Tibial nerve (tissue), 4 donors: ENCODE measurements around the gene WWTR1. TPM values are rescaled to one million over a fixed set of nuclear protein-coding genes. Genes with fewer than 3 reads are reported as not detected.

ENCODE experiments used
- DNase-seq, 2 donors: peaks; one replicate each; pipeline ENCODE4 v3.0.0-alpha.2; 2019; ENCODE audit warnings: low spot score in 2 of 2
- H3K27ac ChIP-seq, 4 donors: fragments of 200-600 bp; sonication (generic) in 3 of 4; one replicate each; pipeline ENCODE4 v1.5.1; 2017 to 2019; ENCODE audit warnings: mild to moderate bottlenecking in 1 of 4
- H3K27me3 ChIP-seq, 2 donors: fragments of 200-600 bp; sonication (generic) in 1 of 2; one replicate each; pipeline versions ENCODE4 v1.5.1 to v1.6.0; 2017 to 2019
- H3K36me3 ChIP-seq, 3 donors: fragments of 200-600 bp; sonication (generic); one replicate each; pipeline ENCODE4 v1.5.1; 2018 to 2019
- H3K4me1 ChIP-seq, 4 donors: fragments of 200-600 bp; sonication (generic) in 3 of 4; one replicate each; pipeline ENCODE4 v1.5.1; 2017 to 2019
- H3K4me3 ChIP-seq, 4 donors: fragments of 200-600 bp; sonication (generic) in 3 of 4; one replicate each; pipeline ENCODE4 v1.5.1; 2017 to 2019; ENCODE audit warnings: mild to moderate bottlenecking in 1 of 4, moderate library complexity in 1 of 4
- H3K9me3 ChIP-seq, 4 donors: fragments of 200-600 bp; sonication (generic) in 3 of 4; one replicate each; pipeline ENCODE4 v1.5.1; 2017 to 2019
- EP300 ChIP-seq, 2 donors: sonication (generic); formaldehyde crosslinking; IDR thresholded peaks; one replicate each; pipeline ENCODE4 v1.6.1; 2017; ENCODE audit warnings: antibody characterized with exemption in 2 of 2, mild to moderate bottlenecking in 1 of 2
- POLR2A ChIP-seq, 2 donors: fragments of 450-650 bp; IDR thresholded peaks; one replicate each; pipeline ENCODE4 v1.6.1; 2017; ENCODE audit warnings: antibody characterized with exemption in 2 of 2, mild to moderate bottlenecking in 2 of 2, moderate library complexity in 2 of 2
- WGBS, 2 donors: methylation state at CpG; one replicate each; pipeline ENCODE4 v1.1.5; 2018; 5-methylcytosine and 5-hydroxymethylcytosine counted together
- total RNA-seq, 4 donors: library from RNA; depleted of rRNA; stranded (reverse); fragments of >200 nt; gene quantifications; one replicate each; pipeline ENCODE4 v1.1.0, GENCODE V29; 2016
- TF ChIP-seq, protein P1 (sequence below), 5 experiments: fragments of 200-600 bp in 3 of 5; fragments of 450-650 bp in 2 of 5; sonication (generic) in 3 of 5; IDR thresholded peaks; one replicate each; pipeline ENCODE4 v1.5.1; 2016 to 2019; ENCODE audit warnings: antibody characterized with exemption in 5 of 5, mild to moderate bottlenecking in 3 of 5, moderate library complexity in 2 of 5

Gene WWTR1
- total RNA-seq, 4 donors from 2014 or later = 86.5 to 130 (median 113) TPM

DNA sequence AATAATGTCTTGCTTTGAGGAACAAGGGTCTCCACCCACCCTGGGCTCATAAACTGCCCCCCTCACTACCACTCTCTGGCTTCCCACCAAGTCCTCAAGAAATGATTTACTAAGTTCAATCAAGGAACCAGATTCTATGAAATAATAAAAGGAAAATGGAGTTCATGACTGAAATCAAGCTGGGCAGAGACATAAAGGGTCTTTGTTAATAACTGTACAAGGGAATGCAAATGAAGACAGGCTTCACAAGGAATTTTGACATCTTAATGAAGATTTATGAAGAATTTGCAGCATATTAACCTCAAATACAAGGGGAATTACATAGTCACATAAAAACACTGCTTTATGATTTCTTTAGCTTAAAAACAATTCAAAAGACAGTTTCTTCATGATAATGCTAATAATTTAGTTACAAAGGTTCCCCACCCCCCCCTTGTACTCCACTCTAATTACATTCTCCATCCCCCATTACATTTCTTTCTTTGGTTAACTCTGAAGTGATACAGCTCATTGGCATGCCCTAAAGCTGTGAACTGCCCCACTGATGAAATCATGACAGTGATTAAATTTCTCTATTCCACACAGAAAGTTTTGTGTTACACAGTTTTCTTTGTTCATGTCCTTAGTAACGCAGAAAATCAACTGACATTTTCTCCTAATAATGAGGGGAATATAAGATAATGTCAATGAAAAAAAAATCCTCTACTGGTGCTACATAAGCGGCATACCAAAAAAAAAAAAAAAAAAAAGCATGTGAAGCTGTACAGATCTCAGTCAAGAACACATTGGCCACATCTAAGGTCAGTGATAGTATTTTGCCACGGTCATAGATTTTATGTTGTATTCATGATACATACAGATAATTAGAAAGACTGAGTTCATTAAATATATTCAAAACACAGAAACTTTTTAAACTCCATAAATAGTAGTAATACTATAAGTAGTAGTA, 54.4 kb downstream of the WWTR1 start:
- Histone ChIP-seq H3K4me3 (peak overlapping the region in 1 of 4 donors; percentile 1), H3K27me3 (no peaks in the 10 kb centered on the region), H3K9me3 (no peaks in the 10 kb centered on the region), H3K36me3 (no peaks in the 10 kb centered on the region), H3K27ac (peak overlapping the region in 2 of 4 donors; percentile 40 to 87), H3K4me1 (peaks cover 0 to 85% (median 41%) of the 10 kb centered on the region in 4 donors)
- DNase-seq = no peak
- TF ChIP-seq POLR2A (IDR thresholded peaks at IDR 0.05) = no peak
- TF ChIP-seq, protein P1, sequence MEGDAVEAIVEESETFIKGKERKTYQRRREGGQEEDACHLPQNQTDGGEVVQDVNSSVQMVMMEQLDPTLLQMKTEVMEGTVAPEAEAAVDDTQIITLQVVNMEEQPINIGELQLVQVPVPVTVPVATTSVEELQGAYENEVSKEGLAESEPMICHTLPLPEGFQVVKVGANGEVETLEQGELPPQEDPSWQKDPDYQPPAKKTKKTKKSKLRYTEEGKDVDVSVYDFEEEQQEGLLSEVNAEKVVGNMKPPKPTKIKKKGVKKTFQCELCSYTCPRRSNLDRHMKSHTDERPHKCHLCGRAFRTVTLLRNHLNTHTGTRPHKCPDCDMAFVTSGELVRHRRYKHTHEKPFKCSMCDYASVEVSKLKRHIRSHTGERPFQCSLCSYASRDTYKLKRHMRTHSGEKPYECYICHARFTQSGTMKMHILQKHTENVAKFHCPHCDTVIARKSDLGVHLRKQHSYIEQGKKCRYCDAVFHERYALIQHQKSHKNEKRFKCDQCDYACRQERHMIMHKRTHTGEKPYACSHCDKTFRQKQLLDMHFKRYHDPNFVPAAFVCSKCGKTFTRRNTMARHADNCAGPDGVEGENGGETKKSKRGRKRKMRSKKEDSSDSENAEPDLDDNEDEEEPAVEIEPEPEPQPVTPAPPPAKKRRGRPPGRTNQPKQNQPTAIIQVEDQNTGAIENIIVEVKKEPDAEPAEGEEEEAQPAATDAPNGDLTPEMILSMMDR (IDR thresholded peaks at IDR 0.05) = no peak
- TF ChIP-seq EP300 (IDR thresholded peaks at IDR 0.05) = no peak
- WGBS, 2 donors = 52 to 56% methylated on average over 3 of the region's 3 CpGs

DNA sequence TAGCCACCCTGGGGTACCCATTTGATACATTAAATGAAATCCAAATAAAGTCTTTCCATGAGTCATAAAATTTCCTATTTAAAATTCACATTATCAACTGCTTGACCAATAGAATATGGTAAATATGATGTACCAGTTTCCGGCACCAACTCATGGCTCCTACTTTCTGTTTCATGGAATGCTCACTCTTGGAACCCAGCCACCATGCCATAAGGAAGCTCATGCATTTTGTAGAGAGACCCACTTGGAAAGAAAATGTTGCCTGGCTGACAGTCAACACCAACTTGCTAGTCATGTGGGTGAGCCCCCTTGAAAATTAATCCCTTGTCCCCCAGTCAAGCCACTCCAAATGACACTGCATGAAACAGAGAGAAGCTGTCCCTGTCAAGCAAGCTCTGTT, 57.2 kb downstream of the WWTR1 start:
- peak overlapping the region in 2 of 4 donors; percentile 9 to 87 for H3K27ac ChIP-seq
- WGBS, 2 donors = 48 to 73% methylated on average over 1 of the region's 1 CpG
- no peaks in the 10 kb centered on the region for H3K9me3 ChIP-seq
- no peaks in the 10 kb centered on the region for H3K27me3 ChIP-seq
- H3K4me3 ChIP-seq = no peak overlapping the region
- peaks cover 0 to 87% (median 48%) of the 10 kb centered on the region in 4 donors for H3K4me1 ChIP-seq
- DNase-seq = no peak
- no peaks in the 10 kb centered on the region for H3K36me3 ChIP-seq
- no peak for TF ChIP-seq EP300 (IDR thresholded peaks at IDR 0.05)
- TF ChIP-seq, protein P1 (IDR thresholded peaks at IDR 0.05) = no peak
- no peak for TF ChIP-seq POLR2A (IDR thresholded peaks at IDR 0.05)

DNA sequence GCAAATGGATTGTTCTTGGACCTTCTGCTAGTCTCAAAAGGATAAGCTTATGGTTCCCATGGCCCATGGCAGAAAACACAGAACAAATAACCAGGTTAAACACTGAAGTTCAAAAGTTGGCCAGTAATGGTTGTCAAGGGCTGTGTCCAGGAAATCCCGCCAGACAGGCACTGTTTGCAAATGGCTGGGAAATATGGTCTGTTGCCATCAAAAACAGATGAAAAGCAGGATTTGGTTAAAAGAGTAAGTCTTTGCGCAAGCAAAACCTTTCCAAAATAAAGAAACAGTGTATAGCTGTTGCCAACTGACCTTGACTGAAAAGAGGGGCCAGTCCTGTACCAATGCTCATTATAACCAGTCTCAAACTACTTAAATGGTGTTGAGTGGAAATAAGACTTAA, 58.6 kb downstream of the WWTR1 start:
- Histone ChIP-seq H3K4me1 (peaks cover 0 to 80% (median 39%) of the 10 kb centered on the region in 4 donors), H3K27me3 (no peaks in the 10 kb centered on the region), H3K27ac (peak overlapping the region in 1 of 4 donors; percentile 1), H3K36me3 (no peaks in the 10 kb centered on the region), H3K4me3 (no peak overlapping the region), H3K9me3 (no peaks in the 10 kb centered on the region)
- peak; percentile 30 to 48 for DNase-seq
- TF ChIP-seq EP300 (IDR thresholded peaks at IDR 0.05) = peak in 1 of 2 donors; percentile 75
- TF ChIP-seq, protein P1 (IDR thresholded peaks at IDR 0.05) = no peak
- TF ChIP-seq POLR2A (IDR thresholded peaks at IDR 0.05) = no peak
- WGBS, 2 donors = 59 to 64% methylated on average over 2 of the region's 2 CpGs

DNA sequence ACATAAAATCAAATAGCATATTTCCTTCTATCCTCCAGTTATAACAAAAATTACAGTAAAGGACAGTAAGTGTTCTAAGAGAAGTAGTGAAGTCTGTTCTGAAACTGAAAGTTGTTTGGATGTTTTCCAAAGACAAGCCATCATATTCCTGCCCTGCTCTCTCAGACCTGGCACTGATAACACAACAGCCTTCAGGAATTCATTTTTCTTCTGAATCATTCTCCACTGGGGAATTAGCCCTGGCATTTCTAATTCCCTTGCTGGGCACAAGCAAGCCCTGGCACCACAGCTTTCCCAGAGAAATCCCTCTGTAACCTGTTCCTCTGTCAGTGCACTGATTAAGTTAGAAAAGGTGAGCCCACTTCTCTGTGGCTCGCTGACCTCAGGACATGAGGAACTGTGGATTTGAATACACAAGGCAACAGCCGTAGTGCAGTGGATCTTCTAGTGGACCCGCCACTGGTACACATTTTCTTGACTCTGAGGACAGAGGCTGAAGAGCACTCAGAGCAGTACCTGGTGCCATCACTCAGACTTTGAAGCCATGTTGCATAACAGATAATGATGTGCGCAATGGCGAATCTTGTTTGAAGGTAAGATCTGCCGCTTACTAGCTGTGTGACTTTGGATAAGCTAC, 61.6 kb downstream of the WWTR1 start:
- no peak for DNase-seq
- Histone ChIP-seq H3K4me3 (no peak overlapping the region), H3K27ac (peak overlapping the region in 1 of 4 donors; percentile 14), H3K4me1 (peaks cover 0 to 78% (median 34%) of the 10 kb centered on the region in 4 donors), H3K36me3 (no peaks in the 10 kb centered on the region), H3K27me3 (no peaks in the 10 kb centered on the region), H3K9me3 (no peaks in the 10 kb centered on the region)
- WGBS, 2 donors = 90 to 93% methylated on average over 6 of the region's 6 CpGs
- TF ChIP-seq, protein P1 (IDR thresholded peaks at IDR 0.05) = no peak
- peak in 1 of 2 donors; percentile 5 for TF ChIP-seq EP300 (IDR thresholded peaks at IDR 0.05)
- TF ChIP-seq POLR2A (IDR thresholded peaks at IDR 0.05) = no peak
